ENCODE measurements around the gene TMEM54. TPM values are rescaled to one million over a fixed set of nuclear protein-coding genes. Genes with fewer than 3 reads are reported as not detected.

TMEM54 gene
- total and polyA plus RNA-seq, 2 of the 13 experiments (the other 11 are each of a cell fraction or from before 2014, with no cell fraction given) = 2.5 to 2.9 TPM

DNA sequence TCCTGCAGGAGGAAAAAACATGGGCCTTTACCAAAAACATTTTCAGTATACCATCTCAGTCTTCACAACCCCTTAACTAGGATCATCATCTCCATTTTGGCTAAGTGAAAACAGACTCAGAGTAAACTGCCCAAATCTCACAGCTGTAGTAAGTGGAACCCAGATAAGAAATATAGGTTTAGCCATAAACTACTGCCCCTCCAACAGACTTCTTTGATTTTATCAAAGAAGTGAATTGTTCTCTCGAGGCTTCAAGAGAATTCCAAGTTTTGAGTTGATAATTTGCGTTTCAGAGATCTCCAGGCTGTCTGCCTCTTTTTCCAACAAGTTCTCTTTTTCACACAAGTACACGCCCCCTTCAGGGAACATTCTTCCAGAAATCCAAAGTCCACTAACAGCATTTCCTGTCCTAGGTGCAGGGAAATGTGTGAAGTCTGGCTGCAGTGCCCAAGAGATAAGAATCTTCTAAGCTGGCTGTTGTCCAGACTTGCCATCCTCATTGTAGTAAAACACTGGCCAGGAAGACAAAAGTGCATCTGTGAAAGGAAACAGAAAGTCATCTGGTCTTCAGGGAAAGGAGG, 32.6 kb upstream of the TMEM54 start (continued):
- TF ChIP-seq CSRNP1 (CRISPR knock-in tag; IDR thresholded peaks at IDR 0.05) (peak; percentile 56; the same call in 1 of the 2 replicates), RFXANK (CRISPR knock-in tag; IDR thresholded peaks at IDR 0.05) (no peak), SNAPC4 (CRISPR knock-in tag; IDR thresholded peaks at IDR 0.05) (peak; percentile 93; the same call in 1 of the 2 replicates), ZNF75D (CRISPR knock-in tag; IDR thresholded peaks at IDR 0.05; ENCODE audit: borderline replicate concordance) (no peak), CENPX (CRISPR knock-in tag; IDR thresholded peaks at IDR 0.05) (no peak), SUZ12 (IDR thresholded peaks at IDR 0.05; ENCODE audit: low read depth, low read length) (no peak), SNAPC2 (CRISPR knock-in tag; IDR thresholded peaks at IDR 0.05) (peak; percentile 85; the same call in 1 of the 2 replicates), ZSCAN29 (CRISPR knock-in tag; conservative IDR thresholded peaks at IDR 0.05) (0 out of 2 replicates have a peak, but pooled peaks have one; percentile 51), RNF2 (conservative IDR thresholded peaks at IDR 0.05; ENCODE audit: low read depth) (no peak), NFE2L1 (CRISPR knock-in tag; IDR thresholded peaks at IDR 0.05; ENCODE audit: borderline replicate concordance) (no peak), SALL2 (CRISPR knock-in tag; IDR thresholded peaks at IDR 0.05) (no peak), ZNF281 (CRISPR knock-in tag; IDR thresholded peaks at IDR 0.05; ENCODE audit: borderline replicate concordance) (peak; percentile 35; the same call in 1 of the 2 replicates), ZNF609 (CRISPR knock-in tag; IDR thresholded peaks at IDR 0.05; ENCODE audit: borderline replicate concordance) (peak; percentile 73; the same call in 1 of the 2 replicates)
- TF ChIP-seq, protein P1, sequence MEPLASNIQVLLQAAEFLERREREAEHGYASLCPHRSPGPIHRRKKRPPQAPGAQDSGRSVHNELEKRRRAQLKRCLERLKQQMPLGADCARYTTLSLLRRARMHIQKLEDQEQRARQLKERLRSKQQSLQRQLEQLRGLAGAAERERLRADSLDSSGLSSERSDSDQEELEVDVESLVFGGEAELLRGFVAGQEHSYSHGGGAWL (CRISPR knock-in tag; IDR thresholded peaks at IDR 0.05) = no peak
